Mammary epithelial cell (primary cell): ENCODE measurements around the gene KRT17.

Experiments
- EZH2 ChIP-seq: IDR thresholded peaks from 2 replicates; pipeline ENCODE4 v1.6.1; 2012; ENCODE audit warnings: low read length, inconsistent platforms, borderline replicate concordance
- TF ChIP-seq, protein P1 (sequence below), 2 donors: IDR thresholded peaks in 1 of 2; conservative IDR thresholded peaks in 1 of 2; 2 replicates each; pipeline ENCODE4 v1.5.1; 2011 to 2012; ENCODE audit warnings: inconsistent platforms in 2 of 2, low read length in 2 of 2, mild to moderate bottlenecking in 2 of 2, control low read depth in 1 of 2, low read depth in 1 of 2; ENCODE audit not compliant: insufficient read depth in 1 of 2; ENCODE audit errors: extremely low read depth in 1 of 2

DNA sequence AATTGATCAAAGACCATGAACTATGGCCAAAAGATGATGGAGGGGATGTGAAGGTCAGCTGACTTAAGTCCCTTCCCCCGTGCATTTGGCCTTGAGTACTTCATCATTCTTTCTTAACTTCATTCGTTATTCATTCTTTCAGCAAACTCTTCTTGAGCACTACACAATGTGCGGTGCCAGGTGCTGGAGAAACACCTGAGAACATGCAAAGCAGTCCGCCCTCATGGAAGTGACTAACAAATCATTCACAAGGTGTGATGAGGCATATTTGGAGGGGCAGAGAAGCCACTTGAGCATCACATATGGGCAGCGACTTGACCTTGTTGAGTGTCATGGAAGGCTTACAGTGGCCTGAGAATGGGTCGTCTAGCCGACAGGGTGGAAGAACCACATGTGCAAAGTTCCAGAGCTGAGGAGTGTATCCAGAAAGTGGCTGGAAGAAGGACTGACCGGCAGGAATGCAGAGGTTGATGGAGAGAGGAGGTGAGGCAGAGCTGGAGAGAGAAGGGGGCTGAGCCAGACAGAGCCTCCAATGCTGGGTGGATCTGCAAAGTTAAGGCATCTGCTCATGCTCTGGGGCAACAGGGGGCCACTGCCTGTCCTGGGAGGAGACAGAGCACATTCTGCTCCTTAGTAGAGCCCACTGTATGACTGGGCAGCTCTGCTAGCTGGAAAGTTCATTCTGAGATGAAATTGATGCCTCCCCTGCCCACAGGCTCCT is 39.2 kb upstream of the KRT17 start:
- TF ChIP-seq EZH2: no peak
- TF ChIP-seq, protein P1, sequence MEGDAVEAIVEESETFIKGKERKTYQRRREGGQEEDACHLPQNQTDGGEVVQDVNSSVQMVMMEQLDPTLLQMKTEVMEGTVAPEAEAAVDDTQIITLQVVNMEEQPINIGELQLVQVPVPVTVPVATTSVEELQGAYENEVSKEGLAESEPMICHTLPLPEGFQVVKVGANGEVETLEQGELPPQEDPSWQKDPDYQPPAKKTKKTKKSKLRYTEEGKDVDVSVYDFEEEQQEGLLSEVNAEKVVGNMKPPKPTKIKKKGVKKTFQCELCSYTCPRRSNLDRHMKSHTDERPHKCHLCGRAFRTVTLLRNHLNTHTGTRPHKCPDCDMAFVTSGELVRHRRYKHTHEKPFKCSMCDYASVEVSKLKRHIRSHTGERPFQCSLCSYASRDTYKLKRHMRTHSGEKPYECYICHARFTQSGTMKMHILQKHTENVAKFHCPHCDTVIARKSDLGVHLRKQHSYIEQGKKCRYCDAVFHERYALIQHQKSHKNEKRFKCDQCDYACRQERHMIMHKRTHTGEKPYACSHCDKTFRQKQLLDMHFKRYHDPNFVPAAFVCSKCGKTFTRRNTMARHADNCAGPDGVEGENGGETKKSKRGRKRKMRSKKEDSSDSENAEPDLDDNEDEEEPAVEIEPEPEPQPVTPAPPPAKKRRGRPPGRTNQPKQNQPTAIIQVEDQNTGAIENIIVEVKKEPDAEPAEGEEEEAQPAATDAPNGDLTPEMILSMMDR (conservative IDR thresholded peaks at IDR 0.05 in 1 of 2, IDR thresholded peaks at IDR 0.05 in 1 of 2; ENCODE audit: extremely low read depth in 1 of 2, insufficient read depth in 1 of 2, low read depth in 1 of 2, low read length in 2 of 2): no peak
